ENCODE data around the gene FRMD5.

GRCh38 chr15:44199393-44199792 lies 4.3 kb upstream of the FRMD5 start:
- TF ChIP-seq SMC3 (IDR thresholded peaks at IDR 0.05) (no peak), CTCF (IDR thresholded peaks at IDR 0.05) (no peak), POLR2A (IDR thresholded peaks at IDR 0.05; ENCODE audit: low read length) (no peak), MAFK (IDR thresholded peaks at IDR 0.05; ENCODE audit: partially characterized antibody) (no peak), CBX2 (IDR thresholded peaks at IDR 0.05; ENCODE audit: borderline replicate concordance, low read depth) (no peak), MYC (IDR thresholded peaks at IDR 0.05; ENCODE audit: borderline replicate concordance, low read length) (no peak), CEBPB (IDR thresholded peaks at IDR 0.05) (no peak), SREBF2 (IDR thresholded peaks at IDR 0.05) (no peak), HMGXB4 (CRISPR knock-in tag; IDR thresholded peaks at IDR 0.05; ENCODE audit: borderline replicate concordance) (no peak), EHF (CRISPR knock-in tag; IDR thresholded peaks at IDR 0.05) (no peak), HDAC2 (IDR thresholded peaks at IDR 0.05) (no peak)
